GM12801 (cell line): ENCODE measurements around the gene GFI1B.

Experiments
- CTCF ChIP-seq: IDR thresholded peaks from one replicate; pipeline ENCODE4 v1.5.1; 2011; ENCODE audit warnings: control low read depth; ENCODE audit not compliant: insufficient read length; ENCODE audit errors: extremely low read depth

The GFI1B gene

GRCh38 chr9:132995121-132995420, 16.6 kb downstream of the GFI1B start:
- TF ChIP-seq CTCF, result no peak

- TF ChIP-seq CTCF, result no peak
Measured at GRCh38 chr9:132995879-132996278, 17.4 kb downstream of the GFI1B start.

GRCh38 chr9:132996526-132996925, 18.0 kb downstream of the GFI1B start:
- no peak for TF ChIP-seq CTCF

- TF ChIP-seq CTCF, result no peak
Measured at GRCh38 chr9:132997591-132997990, 19.1 kb downstream of the GFI1B start.

GRCh38 chr9:132998831-132999635, 20.5 kb downstream of the GFI1B start:
- no peak for TF ChIP-seq CTCF

GRCh38 chr9:133002147-133003070, 23.9 kb downstream of the GFI1B start:
- TF ChIP-seq CTCF, result no peak

- no peak for TF ChIP-seq CTCF
Measured at GRCh38 chr9:133003071-133003461, 24.6 kb downstream of the GFI1B start.
